Epidermal melanocyte (primary cell): Measurements from ENCODE around the gene FAM168A.

Source experiments
- DNase-seq: peaks from one replicate; pipeline ENCODE4 v3.0.0; 2011; ENCODE audit warnings: low spot score; ENCODE audit not compliant: insufficient read length

The FAM168A gene

GRCh38 chr11:73429121-73429750, 168.7 kb downstream of the FAM168A start:
- DNase-seq = no peak

- no peak for DNase-seq
These were observed 169.2 kb downstream of the FAM168A start for GRCh38 chr11:73428699-73429098.

DNA sequence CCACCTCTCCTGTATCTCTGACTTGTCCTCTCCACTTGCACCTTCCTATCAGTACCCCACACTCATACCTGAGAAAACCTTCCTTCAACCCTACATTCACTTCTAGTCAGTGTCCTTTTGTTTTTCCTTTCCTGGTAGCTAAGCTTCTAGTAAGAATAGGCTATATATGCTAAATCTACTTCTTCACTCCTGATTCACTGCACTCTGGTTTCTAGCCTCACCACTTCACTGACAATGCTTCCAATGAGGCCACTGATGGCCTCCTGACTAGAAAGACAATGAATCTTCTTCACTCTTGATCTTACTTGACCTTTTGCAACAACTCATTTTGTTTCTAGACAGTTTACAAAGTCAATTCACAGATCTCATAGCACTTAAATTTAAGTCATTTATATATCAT, 169.7 kb downstream of the FAM168A start:
- DNase-seq = no peak

DNA sequence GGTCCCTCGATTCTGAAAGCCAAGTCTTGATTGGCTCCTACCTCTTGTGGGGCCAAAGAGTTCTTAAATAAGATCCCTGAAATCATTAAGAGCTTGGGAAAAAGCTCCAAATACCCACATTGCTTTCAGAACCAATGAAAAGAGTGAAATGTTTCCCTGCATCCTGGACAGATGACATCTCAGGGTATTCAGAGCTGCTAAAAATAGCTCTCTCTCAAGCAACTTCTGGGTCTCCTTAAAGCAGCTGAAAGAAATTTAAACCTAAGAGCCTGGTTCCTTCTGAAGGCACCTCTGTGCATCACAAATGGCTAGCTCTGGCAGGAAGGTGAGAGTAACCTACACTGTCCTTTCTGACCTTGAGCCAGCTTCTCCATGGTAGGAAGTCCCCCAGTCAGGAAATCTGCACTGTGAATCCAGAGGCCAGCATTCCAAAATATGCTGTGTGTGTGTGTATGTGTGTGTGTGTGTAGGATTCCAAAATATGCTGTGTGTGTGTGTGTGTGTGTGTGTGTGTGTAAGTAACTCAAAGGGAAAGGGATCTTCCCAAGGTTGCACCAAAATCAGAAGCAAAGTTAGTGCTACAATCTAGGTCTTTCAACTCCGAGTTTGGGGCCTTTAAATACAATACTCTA, 171.6 kb downstream of the FAM168A start:
- no peak for DNase-seq

DNA sequence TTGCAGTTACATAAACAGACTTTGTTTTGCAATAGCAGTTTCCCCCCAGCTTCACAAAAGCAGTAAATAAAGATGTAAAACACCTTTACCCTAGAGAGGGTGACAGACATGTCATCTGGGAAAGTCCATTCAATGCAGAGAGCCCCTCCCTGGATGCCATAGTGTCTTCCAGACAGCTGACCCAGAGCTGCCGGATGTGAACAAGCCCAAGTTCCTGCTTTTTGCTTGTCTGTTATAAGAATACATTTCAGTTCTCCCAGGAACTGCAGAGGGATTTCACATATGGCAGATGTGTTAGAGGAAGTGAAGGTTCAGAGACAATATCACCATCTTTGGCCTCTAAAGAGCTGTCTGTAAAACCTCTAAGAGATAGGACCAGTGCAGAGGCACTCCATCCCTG, 172.8 kb downstream of the FAM168A start:
- DNase-seq = no peak

GRCh38 chr11:73423506-73423905, 174.4 kb downstream of the FAM168A start:
- no peak for DNase-seq

- no peak for DNase-seq
These were observed 175.0 kb downstream of the FAM168A start for GRCh38 chr11:73422886-73423285.

DNA sequence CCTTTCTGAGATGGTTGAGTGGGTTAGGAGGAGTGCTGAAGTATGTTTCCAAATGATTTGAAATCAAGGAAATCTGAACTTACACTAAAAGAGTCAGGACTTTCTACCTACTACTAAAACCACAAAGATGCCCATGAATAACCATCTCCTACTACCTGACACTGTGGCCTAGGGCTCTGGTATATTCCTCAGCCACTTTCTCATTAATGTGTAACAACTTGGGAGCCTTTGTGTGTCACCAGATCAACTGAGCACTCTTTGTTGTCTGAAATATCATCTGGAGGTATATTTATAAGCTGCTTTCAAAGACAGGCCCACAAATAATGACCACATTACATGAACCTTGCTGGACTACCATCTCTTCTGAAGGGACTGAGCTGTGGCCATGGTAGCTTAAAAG, 177.8 kb downstream of the FAM168A start:
- DNase-seq = no peak

DNA sequence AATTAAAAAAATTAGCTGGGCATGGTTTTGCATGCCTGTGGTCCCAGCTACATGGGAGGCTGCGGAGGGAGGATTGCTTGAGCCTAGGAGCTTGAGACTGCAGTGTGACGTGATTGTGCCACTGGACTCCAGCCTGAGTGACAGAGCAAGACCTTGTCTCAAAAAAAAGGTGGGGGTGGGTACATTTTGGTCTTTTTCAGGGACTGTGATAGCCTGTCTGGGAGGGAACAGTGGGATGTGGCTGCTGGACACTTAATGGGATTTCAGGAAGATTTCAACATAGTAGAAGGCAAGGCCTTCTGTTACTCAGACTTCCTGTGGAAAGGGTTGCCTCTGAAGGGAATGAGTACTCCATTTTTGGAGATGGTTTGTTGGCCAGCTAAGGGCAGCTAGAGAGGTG, 181.1 kb downstream of the FAM168A start:
- DNase-seq = no peak

GRCh38 chr11:73415854-73416615, 181.9 kb downstream of the FAM168A start:
- DNase-seq = peak; percentile 26

- no peak for DNase-seq
These were observed 182.8 kb downstream of the FAM168A start for GRCh38 chr11:73414977-73415651.

DNA sequence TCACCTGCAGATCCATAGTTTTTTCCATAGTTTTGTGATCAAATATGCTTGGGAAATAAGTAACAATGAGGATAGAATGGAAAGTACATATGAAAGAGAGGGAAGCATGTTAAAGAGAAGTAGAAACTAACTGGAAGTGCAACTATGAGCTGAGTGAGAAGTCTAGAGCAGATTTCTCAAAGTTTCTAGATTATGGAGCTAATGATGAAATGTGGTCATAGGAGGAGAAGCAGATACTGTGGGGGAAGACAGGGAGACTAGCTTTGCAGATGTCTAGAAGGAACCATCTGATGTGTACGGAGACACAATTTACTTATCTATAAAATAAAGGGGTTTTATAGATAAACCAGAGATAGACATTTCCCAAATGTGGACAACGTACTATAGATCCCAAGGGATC, 184.7 kb downstream of the FAM168A start:
- DNase-seq = no peak

DNA sequence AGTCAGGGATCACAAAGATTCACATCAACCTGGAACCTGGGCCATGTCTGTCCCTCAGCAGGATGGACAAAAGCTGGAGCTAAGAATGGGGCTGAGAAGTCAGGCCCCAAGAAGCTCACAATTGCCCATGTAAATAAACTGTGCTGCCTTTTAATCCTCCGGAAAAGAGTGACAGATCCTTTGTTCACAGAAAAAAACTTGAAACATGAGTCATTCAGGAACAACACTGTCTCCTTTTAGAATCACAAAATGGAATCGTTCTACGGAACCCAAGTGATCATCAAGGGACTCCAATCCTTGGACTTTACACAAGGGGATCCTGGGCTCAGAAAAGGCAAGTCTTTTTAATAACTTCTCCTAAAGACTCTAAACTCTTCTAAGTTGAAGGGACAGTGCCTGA, 185.6 kb downstream of the FAM168A start:
- no peak for DNase-seq

GRCh38 chr11:73411031-73411430, 186.9 kb downstream of the FAM168A start:
- no peak for DNase-seq

DNA sequence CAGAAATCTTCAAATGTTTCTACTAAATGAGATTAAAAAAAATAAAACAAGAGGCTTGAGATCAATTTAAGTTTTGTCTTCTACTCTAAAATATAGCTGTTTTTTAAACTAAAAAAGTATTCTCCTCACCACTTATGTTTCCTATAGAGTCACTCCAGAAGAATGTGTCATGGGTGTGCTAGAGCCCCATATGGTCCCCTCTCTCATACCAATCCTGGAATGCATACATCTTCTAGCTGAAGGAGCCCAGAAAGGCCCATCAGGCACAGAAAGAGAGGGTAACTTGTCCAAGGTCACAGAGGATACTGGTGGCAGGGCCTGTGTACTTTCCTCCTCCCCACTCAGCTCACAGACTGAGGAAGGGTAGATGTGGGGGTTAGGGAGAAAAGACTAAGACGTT, 187.3 kb downstream of the FAM168A start:
- no peak for DNase-seq

GRCh38 chr11:73409431-73409830, 188.5 kb downstream of the FAM168A start:
- DNase-seq = no peak

GRCh38 chr11:73406619-73407018, 191.3 kb downstream of the FAM168A start:
- DNase-seq = no peak

DNA sequence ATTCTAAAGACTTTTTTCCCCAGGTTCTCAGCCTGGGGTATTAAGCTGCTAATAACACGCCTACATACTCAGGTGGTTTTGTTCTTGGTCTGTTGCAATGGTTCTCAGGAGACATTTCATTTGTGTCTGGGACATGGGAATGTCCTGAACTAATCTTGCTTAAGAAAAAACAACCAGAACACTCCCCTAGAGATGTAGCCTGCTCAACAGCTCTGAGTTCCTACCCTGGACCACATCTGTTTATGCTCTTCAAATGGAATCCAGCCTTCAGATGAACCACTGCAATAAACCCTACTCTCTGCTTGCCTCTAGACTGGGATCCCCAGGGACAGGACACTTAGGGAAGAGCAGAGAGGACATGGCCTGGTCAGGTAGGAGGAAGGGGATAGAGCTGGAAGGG, 191.8 kb downstream of the FAM168A start:
- DNase-seq = no peak

GRCh38 chr11:73405146-73405510, 192.8 kb downstream of the FAM168A start:
- DNase-seq = no peak

DNA sequence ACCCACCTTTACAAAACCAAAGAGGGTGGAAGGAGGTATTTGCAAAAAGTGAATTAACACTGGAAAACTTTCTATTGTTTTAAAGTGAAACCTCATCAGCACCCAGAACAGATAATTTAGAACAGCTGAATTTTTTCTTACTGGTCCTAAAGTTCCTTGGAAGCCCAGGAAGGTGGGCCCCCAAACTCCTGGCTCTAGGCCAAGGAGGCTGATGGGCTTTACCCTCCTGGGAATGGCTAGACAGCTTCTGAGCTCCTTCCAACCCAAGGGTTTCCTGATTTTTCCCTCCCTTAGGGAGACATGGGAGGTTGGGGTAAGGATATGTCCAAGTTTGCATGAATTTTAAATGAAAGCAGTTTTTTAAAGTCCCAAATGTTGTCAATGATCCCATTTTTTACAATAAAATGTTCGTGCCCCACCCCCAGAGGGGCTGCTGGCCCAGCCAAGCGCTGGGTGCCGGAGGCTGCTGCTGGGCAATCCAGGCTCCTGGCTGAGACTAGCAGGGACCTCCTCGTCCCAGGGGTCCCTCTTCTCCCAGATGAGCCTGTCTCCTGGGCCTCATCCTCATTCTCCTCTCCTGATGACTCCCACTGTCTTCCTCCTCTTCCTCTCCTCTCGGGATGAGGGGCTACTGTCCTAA, 193.3 kb downstream of the FAM168A start:
- no peak for DNase-seq

GRCh38 chr11:73404048-73404447, 193.9 kb downstream of the FAM168A start:
- DNase-seq = no peak

GRCh38 chr11:73403541-73403940, 194.4 kb downstream of the FAM168A start:
- no peak for DNase-seq
